Measurements from ENCODE around the gene WDR17. TPM values are rescaled to one million over a fixed set of nuclear protein-coding genes. Genes with fewer than 3 reads are reported as not detected.

The WDR17 gene
- total RNA-seq, 1 donor from 2014 or later, result 3.2 TPM

DNA sequence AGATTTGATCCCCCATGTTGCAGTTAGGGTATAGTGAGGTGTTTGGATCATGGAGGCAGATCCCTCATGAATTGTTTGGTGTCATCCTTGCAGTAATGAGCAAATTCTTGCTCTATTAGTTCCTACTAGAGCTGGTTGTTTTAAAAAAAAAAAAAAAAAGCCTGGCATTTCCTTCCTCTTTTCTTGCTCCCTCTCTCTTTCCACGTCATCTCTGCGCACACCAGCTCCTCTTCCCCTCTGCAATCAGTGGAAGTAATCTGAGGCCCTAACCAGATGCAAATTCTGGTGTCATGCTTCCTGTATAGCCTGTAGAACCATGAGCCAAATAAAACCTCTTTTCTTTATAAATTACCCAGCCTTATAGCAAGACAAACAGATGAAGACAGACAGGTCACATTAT, 24.5 kb downstream of the WDR17 start:
- intact Hi-C loops (cut with DNase I), result no loop called here
- DNase-seq, result no peak
- Histone ChIP-seq H3K27ac (no peak overlapping the region), H3K27me3 (no peaks in the 10 kb centered on the region), H3K4me1 (no peaks in the 10 kb centered on the region), H3K9me3 (no peaks in the 10 kb centered on the region), H3K36me3 (no peaks in the 10 kb centered on the region), H3K4me3 (no peak overlapping the region)
- ATAC-seq, result peak; percentile 55
- no peak for TF ChIP-seq CTCF (IDR thresholded peaks at IDR 0.05)

- Histone ChIP-seq H3K4me1 (no peaks in the 10 kb centered on the region), H3K9me3 (no peaks in the 10 kb centered on the region), H3K36me3 (no peaks in the 10 kb centered on the region), H3K27me3 (no peaks in the 10 kb centered on the region), H3K27ac (no peak overlapping the region), H3K4me3 (no peak overlapping the region)
- no peak for TF ChIP-seq CTCF (IDR thresholded peaks at IDR 0.05)
- DNase-seq (no peak), ATAC-seq (no peak)
- intact Hi-C loops (cut with DNase I), result no loop called here
These were observed 33.7 kb downstream of the WDR17 start for GRCh38 chr4:176099314-176099713.

GRCh38 chr4:176102414-176103063, 36.9 kb downstream of the WDR17 start:
- intact Hi-C loops (cut with DNase I), result no loop called here
- no peaks in the 10 kb centered on the region for H3K9me3 ChIP-seq
- no peak for DNase-seq
- H3K27ac ChIP-seq, result no peak overlapping the region
- no peaks in the 10 kb centered on the region for H3K27me3 ChIP-seq
- H3K36me3 ChIP-seq, result no peaks in the 10 kb centered on the region
- H3K4me1 ChIP-seq, result no peaks in the 10 kb centered on the region
- no peak for TF ChIP-seq CTCF (IDR thresholded peaks at IDR 0.05)
- H3K4me3 ChIP-seq, result no peak overlapping the region
- ATAC-seq, result no peak

DNA sequence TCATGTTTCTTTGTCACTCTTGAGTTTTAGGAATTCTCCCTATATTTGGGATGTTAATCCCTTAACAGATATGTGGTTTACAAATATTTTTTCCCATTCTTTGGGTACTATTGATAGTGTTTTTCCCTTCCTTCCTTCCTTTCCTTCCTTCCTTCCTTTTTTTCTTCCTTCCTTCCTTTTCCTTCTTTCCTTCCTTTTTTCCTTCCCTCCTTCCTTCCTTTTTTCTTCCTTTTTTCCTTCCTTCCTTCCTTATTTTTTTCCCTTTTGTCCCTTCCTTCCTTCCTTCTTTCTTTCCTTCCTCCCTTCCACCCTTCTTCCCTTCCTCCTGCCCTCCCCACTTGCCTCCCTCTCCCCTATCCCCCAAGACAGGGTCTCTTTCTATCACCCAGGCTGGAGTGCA, 42.1 kb downstream of the WDR17 start:
- Histone ChIP-seq H3K27me3 (no peaks in the 10 kb centered on the region), H3K9me3 (no peaks in the 10 kb centered on the region), H3K4me3 (no peak overlapping the region), H3K27ac (no peak overlapping the region), H3K36me3 (no peaks in the 10 kb centered on the region), H3K4me1 (no peaks in the 10 kb centered on the region)
- ATAC-seq, result no peak
- TF ChIP-seq CTCF (IDR thresholded peaks at IDR 0.05), result no peak
- intact Hi-C loops (cut with DNase I), result no loop called here
- DNase-seq, result no peak

DNA sequence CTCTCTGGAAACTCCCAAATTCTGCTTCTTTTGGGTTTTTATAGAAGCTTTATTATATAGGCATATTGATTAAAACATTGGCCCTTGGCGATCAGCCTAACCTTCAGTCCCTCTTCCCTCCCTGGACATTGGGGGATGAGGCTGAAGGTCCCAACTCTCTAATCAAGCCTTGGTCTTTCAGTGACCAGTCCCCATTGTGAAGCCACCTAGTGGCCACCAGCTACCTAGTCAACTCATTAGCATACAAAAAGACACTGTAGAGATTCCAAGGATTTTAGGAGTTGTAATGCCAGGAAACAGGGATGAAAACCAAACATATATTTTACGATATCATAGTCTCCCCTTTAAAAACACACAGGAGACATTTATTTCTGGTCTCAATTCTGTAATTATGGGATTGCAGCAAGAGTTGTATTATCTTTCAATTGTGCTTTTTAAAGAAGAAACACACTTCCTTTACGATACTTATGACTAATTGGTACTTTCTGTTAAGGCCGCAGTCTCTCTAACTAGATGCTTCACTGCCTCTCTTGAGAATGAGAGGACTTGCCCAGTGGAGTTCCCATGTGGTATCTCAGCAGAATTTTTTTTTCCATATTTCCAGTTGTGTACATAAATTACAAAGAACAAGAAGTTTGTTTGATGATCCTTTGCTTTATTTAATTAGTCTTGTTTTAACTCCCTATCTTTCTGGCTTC, 58.2 kb downstream of the WDR17 start:
- Histone ChIP-seq H3K4me3 (no peak overlapping the region), H3K27me3 (no peaks in the 10 kb centered on the region), H3K27ac (no peak overlapping the region), H3K4me1 (no peaks in the 10 kb centered on the region), H3K9me3 (no peaks in the 10 kb centered on the region), H3K36me3 (no peaks in the 10 kb centered on the region)
- intact Hi-C loops (cut with DNase I), result no loop called here
- ATAC-seq (peak; percentile 80), DNase-seq (no peak)
- TF ChIP-seq CTCF (IDR thresholded peaks at IDR 0.05), result peak; percentile 60
